Measurements from ENCODE around the gene LMNTD1. TPM values are rescaled to one million over a fixed set of nuclear protein-coding genes. Genes with fewer than 3 reads are reported as not detected.
A peak's percentile ranks its signal among the peaks of the same experiment; 100 is the strongest.

LMNTD1 gene
- total and polyA plus RNA-seq, 2 of the 4 experiments (the other 2 are of a cell fraction): 1.5 to 4.3 TPM

DNA sequence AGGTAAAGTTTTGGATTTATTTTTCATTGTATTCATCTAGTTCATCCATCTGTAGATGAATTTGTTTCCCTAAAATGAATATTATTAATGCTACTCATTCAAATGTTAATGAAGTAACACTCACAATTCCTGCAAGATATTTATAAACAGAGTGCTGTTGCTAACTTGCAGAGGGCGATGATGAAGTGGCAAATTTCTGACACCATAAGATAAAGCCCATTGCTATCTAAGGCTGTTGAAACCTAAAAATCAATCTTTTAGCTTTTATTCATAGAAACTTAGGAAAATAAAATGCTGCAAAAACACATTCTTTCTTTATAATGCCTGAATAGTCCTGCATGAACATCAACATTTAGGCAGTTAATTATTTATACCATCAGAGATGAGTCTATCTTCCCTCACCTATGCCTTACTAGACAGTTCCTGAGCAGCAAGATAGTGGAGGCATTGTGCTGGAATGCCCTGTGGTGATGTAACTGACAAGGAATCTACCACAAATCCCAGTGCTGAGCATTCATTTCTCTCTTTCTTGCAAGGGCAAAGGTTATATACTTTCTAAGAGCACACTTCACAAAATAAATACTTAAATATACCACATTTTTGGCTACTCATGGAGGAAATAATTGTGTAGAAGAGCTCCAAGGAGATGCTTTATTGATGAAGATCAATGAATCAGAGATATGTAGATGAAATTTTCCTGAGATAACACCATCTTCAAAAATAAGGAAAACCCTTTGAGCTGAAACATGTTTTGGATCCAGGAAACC, 57.6 kb downstream of the LMNTD1 start:
- Histone ChIP-seq H3K4me2 (ENCODE audit: low read depth, low read length) (no peak overlapping the region), H2BK120ac (ENCODE audit: low read depth, low read length) (no peak overlapping the region), H4K20me1 (ENCODE audit: insufficient read depth, low read length) (no peaks in the 10 kb centered on the region), H3K9me1 (ENCODE audit: insufficient read depth, low read length) (no peaks in the 10 kb centered on the region), H3K4ac (ENCODE audit: low read depth, low read length) (no peak overlapping the region; the same call in 1 of the 2 replicates), H2BK20ac (ENCODE audit: low read depth, low read length) (no peak overlapping the region), H2BK5ac (ENCODE audit: low read depth, low read length, poor library complexity, severe bottlenecking) (peak overlapping the region; percentile 17), H3K79me1 (ENCODE audit: low read depth in 1 of 2, low read length in 2 of 2) (no peaks in the 10 kb centered on the region), H3K4me1 (ENCODE audit: control insufficient read depth, insufficient read depth, low read length) (peaks cover 2% of the 10 kb centered on the region; the same call in 1 of the 2 replicates), H2AK5ac (ENCODE audit: low read depth, low read length) (no peak overlapping the region), H4K5ac (ENCODE audit: low read depth, low read length) (no peak overlapping the region), H3K56ac (ENCODE audit: extremely low read depth, insufficient read depth, low read length) (no peak overlapping the region), H3K14ac (replicated peaks; ENCODE audit: low read depth, low read length) (no peak overlapping the region), H3K23ac (ENCODE audit: low read depth, low read length) (no peak overlapping the region), H3K18ac (ENCODE audit: low read depth, low read length) (peak overlapping the region; percentile 20; the same call in 1 of the 2 replicates), H3K4me3 (ENCODE audit: insufficient read depth, low read depth, low read length) (no peak overlapping the region), H4K8ac (ENCODE audit: low read depth in 2 of 2, low read length in 2 of 2) (no peak overlapping the region), H2AK9ac (replicated peaks; ENCODE audit: low read depth, low read length, poor library complexity) (no peak overlapping the region), H3K27ac (ENCODE audit: insufficient read depth, low read length) (no peak overlapping the region; the same call in 1 of the 2 replicates), H3K27me3 (ENCODE audit: control insufficient read depth, insufficient read depth, low read length) (no peaks in the 10 kb centered on the region), H3K9me3 (ENCODE audit: control insufficient read depth, insufficient read depth, low read length) (no peaks in the 10 kb centered on the region), H3K9ac (ENCODE audit: low read depth, low read length) (no peak overlapping the region), H2BK15ac (ENCODE audit: low read depth, low read length) (no peak overlapping the region), H4K91ac (ENCODE audit: insufficient read depth, low read depth, low read length) (no peak overlapping the region), H3K36me3 (ENCODE audit: control insufficient read depth, insufficient read depth, low read length) (no peaks in the 10 kb centered on the region), H2AFZ (replicated peaks; ENCODE audit: low read length, poor library complexity) (no peak overlapping the region)
- no CpG with 5 or more reads among the region's 1 CpG for WGBS, 2 experiments (ENCODE audit: extremely low coverage in 2 of 2, insufficient read length in 1 of 2)
- POLR2A ChIA-PET (ENCODE audit: unreplicated experiment): no interaction called here
- no TSS peak for BruUV-seq (replicated peaks)
- in situ Hi-C loops (cut with MboI; ENCODE audit: low sequenced_read_pairs): no loop called here
- DNase-seq (peak; percentile 89), ATAC-seq (ENCODE audit: low read depth) (peak; percentile 99)
- CTCF ChIA-PET: no interaction called here
- dilution Hi-C loops (cut with HindIII; ENCODE audit: low sequenced_read_pairs, unreplicated experiment): no loop called here
- intact Hi-C loops (cut with micrococcal nuclease): no loop called here
- TF ChIP-seq RFX5 (IDR thresholded peaks at IDR 0.05; ENCODE audit: low read depth, low read length) (no peak), POLR2A (IDR thresholded peaks at IDR 0.05; ENCODE audit: low read depth, low read length) (no peak), USF2 (IDR thresholded peaks at IDR 0.05; ENCODE audit: low read depth, low read length) (no peak), MAFK (IDR thresholded peaks at IDR 0.05; ENCODE audit: low read depth, low read length) (peak; percentile 69), BHLHE40 (IDR thresholded peaks at IDR 0.05; ENCODE audit: low read depth, low read length) (peak; percentile 29; the same call in 1 of the 2 replicates), ELK1 (IDR thresholded peaks at IDR 0.05; ENCODE audit: borderline replicate concordance, low read depth, low read length) (no peak), RAD21 (IDR thresholded peaks at IDR 0.05; ENCODE audit: low read length) (no peak), CEBPB (IDR thresholded peaks at IDR 0.05; ENCODE audit: low read depth, low read length) (peak; percentile 68), FOS (IDR thresholded peaks at IDR 0.05; ENCODE audit: low read depth, low read length) (0 out of 2 replicates have a peak, but pooled peaks have one; percentile 30), RCOR1 (IDR thresholded peaks at IDR 0.05; ENCODE audit: insufficient replicate concordance, low read length) (no peak), CHD1 (IDR thresholded peaks at IDR 0.05; ENCODE audit: low read depth, low read length) (no peak), SMC3 (IDR thresholded peaks at IDR 0.05; ENCODE audit: low read depth, low read length) (no peak), MAZ (IDR thresholded peaks at IDR 0.05; ENCODE audit: borderline replicate concordance, low read depth, low read length) (no peak), MXI1 (IDR thresholded peaks at IDR 0.05; ENCODE audit: borderline replicate concordance, low read depth, low read length) (no peak)
- TF ChIP-seq, protein P1, sequence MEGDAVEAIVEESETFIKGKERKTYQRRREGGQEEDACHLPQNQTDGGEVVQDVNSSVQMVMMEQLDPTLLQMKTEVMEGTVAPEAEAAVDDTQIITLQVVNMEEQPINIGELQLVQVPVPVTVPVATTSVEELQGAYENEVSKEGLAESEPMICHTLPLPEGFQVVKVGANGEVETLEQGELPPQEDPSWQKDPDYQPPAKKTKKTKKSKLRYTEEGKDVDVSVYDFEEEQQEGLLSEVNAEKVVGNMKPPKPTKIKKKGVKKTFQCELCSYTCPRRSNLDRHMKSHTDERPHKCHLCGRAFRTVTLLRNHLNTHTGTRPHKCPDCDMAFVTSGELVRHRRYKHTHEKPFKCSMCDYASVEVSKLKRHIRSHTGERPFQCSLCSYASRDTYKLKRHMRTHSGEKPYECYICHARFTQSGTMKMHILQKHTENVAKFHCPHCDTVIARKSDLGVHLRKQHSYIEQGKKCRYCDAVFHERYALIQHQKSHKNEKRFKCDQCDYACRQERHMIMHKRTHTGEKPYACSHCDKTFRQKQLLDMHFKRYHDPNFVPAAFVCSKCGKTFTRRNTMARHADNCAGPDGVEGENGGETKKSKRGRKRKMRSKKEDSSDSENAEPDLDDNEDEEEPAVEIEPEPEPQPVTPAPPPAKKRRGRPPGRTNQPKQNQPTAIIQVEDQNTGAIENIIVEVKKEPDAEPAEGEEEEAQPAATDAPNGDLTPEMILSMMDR (conservative IDR thresholded peaks at IDR 0.05; ENCODE audit: low read depth, low read length): no peak

Data from IMR-90 (cell line).